Thyroid gland (tissue), 4 donors: ENCODE results near the gene XPO4.

Source experiments
- CTCF ChIP-seq, 6 experiments: fragments of 200-600 bp in 3 of 6; fragments of 450-650 bp in 3 of 6; sonication (generic) in 3 of 6; IDR thresholded peaks; one replicate each; pipeline ENCODE4 v1.5.1; 2016 to 2019; ENCODE audit warnings: antibody characterized with exemption in 6 of 6, mild to moderate bottlenecking in 2 of 6, inconsistent platforms in 1 of 6, moderate library complexity in 1 of 6
- POLR2A ChIP-seq, 2 donors: fragments of 450-650 bp; IDR thresholded peaks; one replicate each; pipeline ENCODE4 v1.6.1; 2017; ENCODE audit warnings: antibody characterized with exemption in 2 of 2, mild to moderate bottlenecking in 2 of 2, moderate library complexity in 1 of 2

- TF ChIP-seq CTCF (IDR thresholded peaks at IDR 0.05) (no peak), POLR2A (IDR thresholded peaks at IDR 0.05) (no peak)
Observed at GRCh38 chr13:20769834-20770233, 132.7 kb downstream of the XPO4 start.
